SK-N-SH (cell line): ENCODE data around the gene ACP6. TPM values are rescaled to one million over a fixed set of nuclear protein-coding genes. Genes with fewer than 3 reads are reported as not detected.

Experiments
- CTCF ChIA-PET: fragments of 300-600, 350-600 bp; formaldehyde crosslinking; extraction: SDS; loops from one replicate; lab custom pipeline; 2021; lab: Yijun Ruan, JAX
- POLR2A ChIA-PET: fragments of 350-600 bp; sonication (Branson Sonifier 250); formaldehyde crosslinking; extraction: SDS; loops from one replicate; lab custom pipeline; 2020; ENCODE audit warnings: antibody characterized with exemption, inconsistent platforms; lab: Yijun Ruan, JAX
- DNase-seq: peaks from one replicate; pipeline ENCODE4 v3.0.0; 2012
- H2AFZ ChIP-seq: fragments of 200-600 bp; sonication (generic); 2 replicates; pipeline ENCODE4 v1.8.1; 2016; ENCODE audit warnings: antibody characterized with exemption, mild to moderate bottlenecking, low read depth
- H3F3A ChIP-seq: fragments of 200-600 bp; sonication (generic); replicated peaks from 2 replicates; pipeline ENCODE3; 2016; ENCODE audit warnings: antibody characterized with exemption, mild to moderate bottlenecking; ENCODE audit not compliant: insufficient read depth
- H3K27ac ChIP-seq, 2 experiments: fragments of 200-500 bp in 1 of 2; fragments of 200-600 bp in 1 of 2; sonication (Bioruptor generic) in 1 of 2; sonication (generic), shearing (Covaris generic) in 1 of 2; 2 replicates each; pipeline versions ENCODE4 v1.5.1 to v1.6.1; 2014 to 2016; ENCODE audit warnings: low read depth in 2 of 2, inconsistent platforms in 1 of 2, low read length in 1 of 2, mild to moderate bottlenecking in 1 of 2, mixed read lengths in 1 of 2
- H3K27me3 ChIP-seq: fragments of 200-600 bp; sonication (generic), shearing (Covaris generic); 2 replicates; pipeline ENCODE4 v1.6.1; 2016; ENCODE audit warnings: mixed run types; ENCODE audit not compliant: insufficient read depth
- H3K36me3 ChIP-seq, 2 experiments: fragments of 200-500 bp in 1 of 2; fragments of 200-600 bp in 1 of 2; sonication (Bioruptor generic) in 1 of 2; sonication (generic) in 1 of 2; replicated peaks in 1 of 2; 2 replicates each; pipeline versions ENCODE3 to v1.5.1; 2014 to 2016; ENCODE audit warnings: low read length in 1 of 2, mild to moderate bottlenecking in 1 of 2; ENCODE audit not compliant: insufficient read depth in 2 of 2, control insufficient read depth in 1 of 2
- H3K4me1 ChIP-seq, 2 experiments: fragments of 200-500 bp in 1 of 2; fragments of 200-600 bp in 1 of 2; sonication (Bioruptor generic) in 1 of 2; sonication (generic), shearing (Covaris generic) in 1 of 2; 2 replicates each; pipeline versions ENCODE4 v1.5.1 to v1.6.1; 2014 to 2016; ENCODE audit warnings: low read depth in 1 of 2, low read length in 1 of 2, mixed run types in 1 of 2; ENCODE audit not compliant: insufficient read depth in 2 of 2, control insufficient read depth in 1 of 2
- H3K4me2 ChIP-seq: fragments of 200-600 bp; sonication (generic), shearing (Covaris generic); 2 replicates; pipeline ENCODE4 v1.6.1; 2017; ENCODE audit warnings: mixed run types
- H3K4me3 ChIP-seq, 2 experiments: fragments of 200-500 bp in 1 of 2; fragments of 200-600 bp in 1 of 2; sonication (Bioruptor generic) in 1 of 2; sonication (generic), shearing (Covaris generic) in 1 of 2; 2 replicates each; pipeline versions ENCODE4 v1.5.1 to v1.8.1; 2014 to 2016; ENCODE audit warnings: low read depth in 2 of 2, inconsistent platforms in 1 of 2, low read length in 1 of 2, mild to moderate bottlenecking in 1 of 2, mixed read lengths in 1 of 2, moderate library complexity in 1 of 2
- H3K79me2 ChIP-seq: fragments of 200-600 bp; sonication (generic); 2 replicates; pipeline ENCODE4 v1.8.1; 2017; ENCODE audit warnings: mild to moderate bottlenecking; ENCODE audit not compliant: insufficient read depth
- H3K9ac ChIP-seq: fragments of 200-600 bp; sonication (generic); 2 replicates; pipeline ENCODE4 v1.6.1; 2017; ENCODE audit warnings: mixed run types
- H3K9me2 ChIP-seq: fragments of 200-600 bp; sonication (generic); 2 replicates; pipeline ENCODE4 v1.6.1; 2017; ENCODE audit warnings: mixed run types
- H3K9me3 ChIP-seq: fragments of 200-600 bp; sonication (generic); 2 replicates; pipeline ENCODE4 v1.6.1; 2017; ENCODE audit warnings: mixed run types, mild to moderate bottlenecking, moderate library complexity
- H4K20me1 ChIP-seq: fragments of 200-600 bp; sonication (generic); 2 replicates; pipeline ENCODE4 v1.6.1; 2017; ENCODE audit warnings: mild to moderate bottlenecking, mixed run types; ENCODE audit not compliant: insufficient read depth
- CTCF ChIP-seq: fragments of 200-600 bp; sonication (generic); IDR thresholded peaks from 2 replicates; pipeline ENCODE4 v1.6.1; 2017; ENCODE audit warnings: antibody characterized with exemption, mild to moderate bottlenecking, moderate library complexity
- ELF1 ChIP-seq: IDR thresholded peaks from 2 replicates; pipeline ENCODE4 v1.4.0; 2012
- EP300 ChIP-seq, 2 experiments: IDR thresholded peaks; 2 replicates each; pipeline versions ENCODE4 v1.4.0 to v1.6.1; 2012; ENCODE audit warnings: borderline replicate concordance in 1 of 2, low read depth in 1 of 2, low read length in 1 of 2
- EZH2phosphoT487 ChIP-seq: fragments of 200-600 bp; sonication (generic); IDR thresholded peaks from 2 replicates; pipeline ENCODE4 v1.6.1; 2017; ENCODE audit warnings: low read depth, mixed run types, mild to moderate bottlenecking, antibody characterized with exemption, moderate library complexity, borderline replicate concordance
- FOSL2 ChIP-seq: IDR thresholded peaks from 2 replicates; pipeline ENCODE4 v1.4.0; 2012; ENCODE audit warnings: low read depth, mild to moderate bottlenecking, moderate library complexity, borderline replicate concordance
- FOXM1 ChIP-seq: IDR thresholded peaks from 2 replicates; pipeline ENCODE4 v1.4.0; 2012; ENCODE audit warnings: low read depth, mild to moderate bottlenecking
- GABPA ChIP-seq: IDR thresholded peaks from 2 replicates; pipeline ENCODE4 v1.4.0; 2012; ENCODE audit warnings: low read depth, mild to moderate bottlenecking
- IRF3 ChIP-seq: fragments of 150-350 bp; IDR thresholded peaks from 2 replicates; pipeline ENCODE4 v1.6.1; 2016; ENCODE audit warnings: mild to moderate bottlenecking, low read depth, low read length
- MAX ChIP-seq: IDR thresholded peaks from 2 replicates; pipeline ENCODE4 v1.4.0; 2012; ENCODE audit warnings: low read depth
- MEF2A ChIP-seq: IDR thresholded peaks from 2 replicates; pipeline ENCODE4 v1.4.0; 2012; ENCODE audit warnings: low read depth, borderline replicate concordance
- NFIC ChIP-seq: IDR thresholded peaks from 2 replicates; pipeline ENCODE4 v1.4.0; 2012; ENCODE audit warnings: borderline replicate concordance
- NRF1 ChIP-seq: IDR thresholded peaks from 2 replicates; pipeline ENCODE4 v1.6.1; 2012; ENCODE audit warnings: low read depth, mild to moderate bottlenecking, low read length
- POLR2AphosphoS5 ChIP-seq: IDR thresholded peaks from 2 replicates; pipeline ENCODE4 v1.6.1; 2012; ENCODE audit warnings: low read depth, low read length
- REST ChIP-seq: IDR thresholded peaks from 2 replicates; pipeline ENCODE4 v1.6.1; 2012; ENCODE audit warnings: mild to moderate bottlenecking, low read depth, low read length, moderate library complexity
- SIN3A ChIP-seq: IDR thresholded peaks from 2 replicates; pipeline ENCODE4 v1.6.1; 2012; ENCODE audit warnings: low read depth, mild to moderate bottlenecking, low read length, moderate library complexity, borderline replicate concordance
- SMC3 ChIP-seq: IDR thresholded peaks from 2 replicates; pipeline ENCODE4 v1.6.1; 2012; ENCODE audit warnings: low read depth, low read length, improper control_type of control experiment
- TAF1 ChIP-seq: IDR thresholded peaks from 2 replicates; pipeline ENCODE4 v1.6.1; 2012; ENCODE audit warnings: low read depth, mild to moderate bottlenecking, low read length, moderate library complexity, borderline replicate concordance
- TCF12 ChIP-seq: IDR thresholded peaks from 2 replicates; pipeline ENCODE4 v1.4.0; 2012
- USF2 ChIP-seq: fragments of 150-350 bp; IDR thresholded peaks from 2 replicates; pipeline ENCODE4 v1.6.1; 2017; ENCODE audit warnings: antibody characterized with exemption, low read length, low read depth, borderline replicate concordance
- WGBS: methylation state at CpG from one replicate; pipeline ENCODE4 v1.1.6; 2017; ENCODE audit warnings: low lambda C conversion rate; 5-methylcytosine and 5-hydroxymethylcytosine counted together
- polyA plus RNA-seq, 3 experiments: library from polyadenylated mRNA; depleted of rRNA; stranded (reverse); fragments of >200 nt; gene quantifications; 2 replicates each; pipeline ENCODE4 v1.2.3, GENCODE V29; 2012

ACP6 gene
- polyA plus RNA-seq, 1 of the 3 experiments (the other 2 are of a cell fraction): 10.9 TPM

GRCh38 chr1:147654511-147654910, 15.8 kb downstream of the ACP6 start:
- no peak overlapping the region for H3K9ac ChIP-seq
- no peaks in the 10 kb centered on the region for H3K9me2 ChIP-seq
- no peaks in the 10 kb centered on the region for H3K9me3 ChIP-seq
- H3K4me1 ChIP-seq: no peaks in the 10 kb centered on the region
- CTCF ChIA-PET: interaction anchor here (1.0 kb wide), 1 partner anchor 10 kb away, joined by 3 read pairs; no protein-coding TSS in a partner anchor
- H2AFZ ChIP-seq: no peak overlapping the region
- no peak for DNase-seq
- POLR2A ChIA-PET: no interaction called here
- H3K27ac ChIP-seq: no peak overlapping the region
- no peaks in the 10 kb centered on the region for H3K79me2 ChIP-seq
- TF ChIP-seq NFIC (no peak), CTCF (no peak), GABPA (no peak), REST (no peak), MEF2A (no peak), POLR2AphosphoS5 (no peak), NRF1 (no peak), TCF12 (no peak), FOXM1 (no peak), USF2 (no peak), TAF1 (no peak), ELF1 (no peak), SIN3A (no peak), SMC3 (no peak), IRF3 (no peak), FOSL2 (no peak), EZH2phosphoT487 (no peak), MAX (no peak), EP300 (IDR thresholded peaks at IDR 0.05; ENCODE audit: borderline replicate concordance in 1 of 2, low read depth in 1 of 2, low read length in 1 of 2) (no peak)
- TF ChIP-seq, all 33 proteins: peak for 0
- no peaks in the 10 kb centered on the region for H3F3A ChIP-seq
- H4K20me1 ChIP-seq: no peaks in the 10 kb centered on the region
- WGBS: 92% methylated on average over 5 of the region's 5 CpGs
- H3K4me3 ChIP-seq: no peak overlapping the region
- no peak overlapping the region for H3K4me2 ChIP-seq
- H3K27me3 ChIP-seq: no peaks in the 10 kb centered on the region
- H3K36me3 ChIP-seq: peaks cover 5 to 76% of the 10 kb centered on the region in 2 experiments
